Karpas-422 (cell line): ENCODE results near the gene SLC10A7. TPM values are rescaled to one million over a fixed set of nuclear protein-coding genes. Genes with fewer than 3 reads are reported as not detected.

Experiments
- DNase-seq: peaks from one replicate; pipeline ENCODE4 v3.0.0-alpha.2; 2015
- H2AFZ ChIP-seq: fragments of 200-600 bp; sonication (generic); 2 replicates; pipeline ENCODE4 v1.6.1; 2014; ENCODE audit warnings: antibody characterized with exemption, low read length, mixed read lengths
- H3K27ac ChIP-seq: fragments of 200-600 bp; sonication (generic); 2 replicates; pipeline ENCODE4 v1.5.1; 2014; ENCODE audit warnings: mild to moderate bottlenecking, low read length, moderate library complexity
- H3K27me3 ChIP-seq: fragments of 200-600 bp; sonication (generic); 2 replicates; pipeline ENCODE4 v1.6.1; 2014; ENCODE audit warnings: low read length, mixed read lengths
- H3K36me3 ChIP-seq: fragments of 200-600 bp; sonication (generic); 2 replicates; pipeline ENCODE4 v1.6.1; 2014; ENCODE audit warnings: low read length, mixed read lengths; ENCODE audit not compliant: insufficient read depth
- H3K4me1 ChIP-seq: fragments of 200-600 bp; sonication (generic); 2 replicates; pipeline ENCODE4 v1.6.1; 2014; ENCODE audit warnings: mild to moderate bottlenecking, low read length, mixed read lengths
- H3K4me2 ChIP-seq: fragments of 200-600 bp; sonication (generic); 2 replicates; pipeline ENCODE4 v1.6.1; 2014; ENCODE audit warnings: low read length, low read depth, mild to moderate bottlenecking; ENCODE audit not compliant: poor library complexity, severe bottlenecking
- H3K4me3 ChIP-seq: fragments of 200-600 bp; sonication (generic); 2 replicates; pipeline ENCODE4 v1.5.1; 2014; ENCODE audit warnings: mild to moderate bottlenecking, antibody characterized with exemption, low read length, mixed read lengths
- H3K79me2 ChIP-seq: fragments of 200-600 bp; sonication (generic); 2 replicates; pipeline ENCODE4 v1.6.1; 2014; ENCODE audit warnings: mild to moderate bottlenecking, low read length, mixed read lengths
- H3K9ac ChIP-seq: fragments of 200-600 bp; sonication (generic); 2 replicates; pipeline ENCODE4 v1.6.0; 2014; ENCODE audit warnings: low read length
- H3K9me2 ChIP-seq: fragments of 200-600 bp; sonication (generic), shearing (Covaris generic); replicated peaks from 2 replicates; pipeline ENCODE4 v1.6.0; 2014; ENCODE audit warnings: mild to moderate bottlenecking, low read length, moderate library complexity; ENCODE audit not compliant: insufficient read depth
- H3K9me3 ChIP-seq: fragments of 300-700, 200-600 bp; sonication (generic); 2 replicates; pipeline ENCODE4 v1.6.1; 2014; ENCODE audit warnings: low read length, mixed read lengths
- H4K20me1 ChIP-seq: fragments of 200-600 bp; sonication (generic); 2 replicates; pipeline ENCODE4 v1.6.1; 2014; ENCODE audit warnings: mild to moderate bottlenecking, antibody characterized with exemption, low read length, low read depth; ENCODE audit not compliant: insufficient read depth
- total RNA-seq: library from RNA; depleted of rRNA; stranded (reverse); fragments of >200 nt; shearing (Covaris generic); gene quantifications from 2 replicates; pipeline ENCODE4 v1.2.3, GENCODE V29; 2014; ENCODE audit warnings: low replicate concordance

Gene SLC10A7
- total RNA-seq, 1 experiment from 2014 or later, result 26.6 TPM

- H3K36me3 ChIP-seq, result no peaks in the 10 kb centered on the region
- no peak overlapping the region for H3K9ac ChIP-seq
Observed at GRCh38 chr4:146244496-146244895, 277.2 kb downstream of the SLC10A7 start.

GRCh38 chr4:146243883-146244277 is 277.9 kb downstream of the SLC10A7 start:
- H3K79me2 ChIP-seq, result no peaks in the 10 kb centered on the region
- H3K36me3 ChIP-seq, result no peaks in the 10 kb centered on the region
- no peaks in the 10 kb centered on the region for H4K20me1 ChIP-seq
- H3K4me2 ChIP-seq, result peak overlapping the region; percentile 16
- no peak overlapping the region for H3K27ac ChIP-seq
- no peak overlapping the region for H2AFZ ChIP-seq
- no peak overlapping the region for H3K9ac ChIP-seq
- H3K4me1 ChIP-seq, result peaks cover 6% of the 10 kb centered on the region; the same call in 1 of the 2 replicates
- no peaks in the 10 kb centered on the region for H3K27me3 ChIP-seq
- H3K9me2 ChIP-seq, result no peaks in the 10 kb centered on the region
- H3K9me3 ChIP-seq, result no peaks in the 10 kb centered on the region
- no peak overlapping the region for H3K4me3 ChIP-seq
- DNase-seq, result no peak

More at GRCh38 chr4:146244496-146244895, 277.2 kb downstream of the SLC10A7 start:
- Histone ChIP-seq H3K27ac (no peak overlapping the region), H4K20me1 (no peaks in the 10 kb centered on the region), H3K4me1 (peaks cover 6% of the 10 kb centered on the region; the same call in 1 of the 2 replicates), H3K9me3 (no peaks in the 10 kb centered on the region), H3K27me3 (no peaks in the 10 kb centered on the region), H2AFZ (no peak overlapping the region), H3K4me2 (no peak overlapping the region), H3K9me2 (no peaks in the 10 kb centered on the region), H3K4me3 (no peak overlapping the region), H3K79me2 (no peaks in the 10 kb centered on the region)
- DNase-seq, result no peak

- Histone ChIP-seq H3K9me2 (no peaks in the 10 kb centered on the region), H3K9me3 (no peaks in the 10 kb centered on the region), H3K9ac (no peak overlapping the region), H3K36me3 (no peaks in the 10 kb centered on the region), H3K79me2 (no peaks in the 10 kb centered on the region), H3K4me1 (peaks cover 6% of the 10 kb centered on the region; the same call in 1 of the 2 replicates), H3K4me2 (peak overlapping the region; percentile 16), H3K27ac (no peak overlapping the region), H2AFZ (no peak overlapping the region), H4K20me1 (no peaks in the 10 kb centered on the region), H3K27me3 (no peaks in the 10 kb centered on the region), H3K4me3 (no peak overlapping the region)
- DNase-seq, result peak; percentile 78
Observed at GRCh38 chr4:146243141-146243882, 278.4 kb downstream of the SLC10A7 start.

- H4K20me1 ChIP-seq, result no peaks in the 10 kb centered on the region
- H3K27me3 ChIP-seq, result no peaks in the 10 kb centered on the region
- H3K79me2 ChIP-seq, result no peaks in the 10 kb centered on the region
Observed at GRCh38 chr4:146238107-146238506, 283.6 kb downstream of the SLC10A7 start.

GRCh38 chr4:146237092-146237491 is 284.6 kb downstream of the SLC10A7 start:
- Histone ChIP-seq H3K4me1 (peaks cover 6% of the 10 kb centered on the region; the same call in 1 of the 2 replicates), H3K9me3 (peaks cover 6% of the 10 kb centered on the region; the same call in 1 of the 2 replicates), H3K79me2 (no peaks in the 10 kb centered on the region), H3K9me2 (no peaks in the 10 kb centered on the region), H3K9ac (no peak overlapping the region), H3K4me3 (no peak overlapping the region), H3K27ac (no peak overlapping the region), H4K20me1 (no peaks in the 10 kb centered on the region), H3K27me3 (no peaks in the 10 kb centered on the region), H3K36me3 (no peaks in the 10 kb centered on the region; the same call in 1 of the 2 replicates), H2AFZ (no peak overlapping the region), H3K4me2 (no peak overlapping the region)
- no peak for DNase-seq

More at GRCh38 chr4:146238107-146238506, 283.6 kb downstream of the SLC10A7 start:
- no peaks in the 10 kb centered on the region for H3K9me3 ChIP-seq
- no peak overlapping the region for H3K27ac ChIP-seq
- no peak for DNase-seq
- no peak overlapping the region for H3K9ac ChIP-seq
- H3K4me1 ChIP-seq, result peaks cover 6% of the 10 kb centered on the region; the same call in 1 of the 2 replicates
- H3K9me2 ChIP-seq, result no peaks in the 10 kb centered on the region
- no peaks in the 10 kb centered on the region for H3K36me3 ChIP-seq
- no peak overlapping the region for H2AFZ ChIP-seq
- H3K4me3 ChIP-seq, result no peak overlapping the region
- no peak overlapping the region for H3K4me2 ChIP-seq

GRCh38 chr4:146236216-146236615 is 285.5 kb downstream of the SLC10A7 start:
- no peaks in the 10 kb centered on the region for H3K27me3 ChIP-seq
- H3K9me2 ChIP-seq, result no peaks in the 10 kb centered on the region
- H4K20me1 ChIP-seq, result no peaks in the 10 kb centered on the region
- no peaks in the 10 kb centered on the region for H3K79me2 ChIP-seq
- no peak overlapping the region for H3K9ac ChIP-seq
- no peak for DNase-seq
- no peak overlapping the region for H3K4me2 ChIP-seq
- no peak overlapping the region for H3K4me3 ChIP-seq
- H3K36me3 ChIP-seq, result no peaks in the 10 kb centered on the region; the same call in 1 of the 2 replicates
- peaks cover 6% of the 10 kb centered on the region; the same call in 1 of the 2 replicates for H3K9me3 ChIP-seq
- no peak overlapping the region for H2AFZ ChIP-seq
- H3K27ac ChIP-seq, result no peak overlapping the region
- no peaks in the 10 kb centered on the region for H3K4me1 ChIP-seq

GRCh38 chr4:146235654-146236177 is 286.0 kb downstream of the SLC10A7 start:
- H3K4me2 ChIP-seq, result no peak overlapping the region

GRCh38 chr4:146232131-146232722 is 289.5 kb downstream of the SLC10A7 start:
- Histone ChIP-seq H3K4me2 (no peak overlapping the region), H3K36me3 (no peaks in the 10 kb centered on the region; the same call in 1 of the 2 replicates)

More at GRCh38 chr4:146235654-146236177, 286.0 kb downstream of the SLC10A7 start:
- Histone ChIP-seq H3K9ac (no peak overlapping the region), H3K9me2 (no peaks in the 10 kb centered on the region), H3K4me3 (no peak overlapping the region), H3K27ac (no peak overlapping the region), H3K4me1 (no peaks in the 10 kb centered on the region), H4K20me1 (no peaks in the 10 kb centered on the region), H2AFZ (no peak overlapping the region), H3K27me3 (no peaks in the 10 kb centered on the region), H3K79me2 (no peaks in the 10 kb centered on the region), H3K36me3 (no peaks in the 10 kb centered on the region; the same call in 1 of the 2 replicates), H3K9me3 (peaks cover 6% of the 10 kb centered on the region; the same call in 1 of the 2 replicates)
- DNase-seq, result no peak

More at GRCh38 chr4:146232131-146232722, 289.5 kb downstream of the SLC10A7 start:
- Histone ChIP-seq H3K4me3 (no peak overlapping the region), H3K27me3 (no peaks in the 10 kb centered on the region), H3K9ac (no peak overlapping the region), H3K9me2 (no peaks in the 10 kb centered on the region), H3K79me2 (no peaks in the 10 kb centered on the region), H3K27ac (no peak overlapping the region), H2AFZ (no peak overlapping the region), H3K4me1 (no peaks in the 10 kb centered on the region), H4K20me1 (no peaks in the 10 kb centered on the region), H3K9me3 (peaks cover 6% of the 10 kb centered on the region; the same call in 1 of the 2 replicates)
- DNase-seq, result no peak
